HG03064 (cell line): Measurements from ENCODE around the gene SPDEF.

ENCODE experiments used
- ATAC-seq: cut with Tn5 transposase; IDR thresholded peaks from one replicate; pipeline ENCODE4 v1.9.1; 2021; ENCODE audit warnings: low read depth; ENCODE audit not compliant: unreplicated experiment

The SPDEF gene

DNA sequence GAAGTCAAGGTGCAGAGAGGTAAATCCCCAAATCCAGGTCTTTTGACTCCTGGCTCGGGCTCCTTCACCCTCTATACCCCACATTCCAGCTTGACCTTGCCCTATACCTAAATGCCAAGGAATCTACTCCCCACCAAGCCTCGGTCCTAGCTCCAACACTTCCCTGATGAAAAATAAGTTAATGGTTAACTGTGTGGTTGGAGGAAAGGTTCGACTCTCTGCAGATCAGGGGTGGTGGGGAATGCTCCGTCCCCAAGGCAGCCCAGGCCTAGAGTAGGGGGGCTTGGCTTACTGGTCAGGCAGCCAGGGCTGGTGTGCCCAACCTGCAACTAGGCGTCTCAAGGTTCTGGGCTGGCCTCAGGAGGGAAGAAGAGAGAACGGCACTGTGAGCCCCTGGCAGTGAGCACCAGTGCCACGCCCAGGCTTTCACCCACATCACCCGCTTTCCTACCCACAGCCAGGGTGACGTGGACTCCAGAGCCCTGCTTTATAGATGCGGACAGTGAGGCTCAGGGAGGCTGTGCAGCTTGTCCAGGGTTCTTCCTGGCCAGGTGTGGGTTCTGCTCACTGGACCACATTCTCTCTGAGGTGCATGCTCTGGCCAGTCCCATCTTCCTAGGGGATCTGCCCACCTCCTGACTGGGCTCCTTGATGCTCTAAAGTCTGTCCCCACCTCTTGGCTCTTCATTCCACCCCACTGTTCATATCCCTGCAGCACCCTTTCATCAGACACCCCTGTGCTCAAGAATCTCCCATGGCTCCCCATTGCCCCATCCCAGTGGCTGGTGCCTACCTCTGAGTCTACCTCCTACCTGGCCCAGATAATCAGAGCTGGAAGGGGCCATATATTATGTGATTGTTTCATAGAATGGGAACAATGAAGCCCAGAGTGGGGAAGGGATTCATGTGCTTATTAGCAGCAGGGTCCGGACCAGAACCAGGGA, 8.2 kb downstream of the SPDEF start:
- no peak for ATAC-seq

GRCh38 chr6:34546551-34547321, 9.4 kb downstream of the SPDEF start:
- no peak for ATAC-seq

- ATAC-seq: no peak
Measured at GRCh38 chr6:34544776-34545471, 11.2 kb downstream of the SPDEF start.

- no peak for ATAC-seq
Measured at GRCh38 chr6:34544052-34544604, 12.0 kb downstream of the SPDEF start.

- ATAC-seq: no peak
Measured at GRCh38 chr6:34543421-34543820, 12.7 kb downstream of the SPDEF start.

DNA sequence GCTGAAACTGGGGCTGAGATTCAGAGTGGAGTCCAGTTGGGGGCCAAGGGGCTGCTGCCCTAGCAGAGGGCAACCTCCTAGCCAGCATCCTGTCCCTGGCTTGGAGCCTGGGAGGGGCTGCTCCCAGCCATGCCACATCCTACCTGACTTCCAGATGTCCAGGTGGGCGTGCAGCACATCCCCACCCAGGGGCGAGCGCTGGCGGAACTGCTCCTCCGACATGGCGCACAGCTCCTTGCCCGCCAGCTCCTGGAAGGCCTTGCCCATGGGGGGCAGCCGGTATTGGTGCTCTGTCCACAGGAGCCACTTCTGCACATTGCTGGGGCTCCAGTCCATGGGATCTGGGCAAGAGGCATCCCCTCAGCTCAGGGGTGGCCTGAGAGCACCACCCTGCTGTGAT, 15.3 kb downstream of the SPDEF start:
- ATAC-seq: no peak

DNA sequence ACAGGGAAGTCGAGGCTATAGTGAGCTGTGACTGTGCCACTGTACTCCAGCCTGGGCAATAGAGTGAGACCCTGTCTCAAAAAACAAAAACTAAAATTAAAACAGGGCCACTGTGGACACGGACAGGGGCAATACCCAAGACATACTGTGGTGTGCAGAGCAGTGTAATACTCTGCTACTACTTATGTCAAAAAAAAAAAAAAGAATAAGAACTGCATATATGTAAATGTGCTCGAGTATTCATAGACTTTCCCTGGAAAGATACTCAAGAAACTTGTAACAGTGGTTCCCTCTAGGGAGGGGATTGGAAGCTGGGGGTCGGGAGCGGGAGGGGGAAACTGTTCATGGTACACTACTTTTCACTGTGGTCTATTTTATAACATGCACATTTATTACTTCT, 15.9 kb downstream of the SPDEF start:
- ATAC-seq: no peak

GRCh38 chr6:34539181-34539580, 16.9 kb downstream of the SPDEF start:
- ATAC-seq: no peak

DNA sequence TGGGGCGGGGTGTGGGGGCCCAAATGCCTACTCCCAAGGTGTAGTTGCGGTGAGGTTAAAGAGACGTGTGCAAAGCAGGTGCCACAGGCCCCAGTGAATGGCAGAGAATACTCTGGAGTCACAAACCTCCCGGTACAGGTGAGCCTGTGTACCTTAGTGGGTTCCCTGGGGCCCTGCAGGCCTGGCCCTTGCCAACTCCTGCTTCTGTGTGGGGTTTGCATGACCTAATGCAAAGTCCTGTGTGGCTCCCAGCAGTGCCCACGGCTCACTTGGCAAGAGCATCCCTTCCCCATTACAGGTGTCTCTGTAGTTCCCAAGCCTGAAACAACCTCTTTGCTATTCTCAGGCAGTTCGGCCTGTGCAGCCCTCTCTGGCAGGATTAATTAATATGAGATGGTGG, 17.5 kb downstream of the SPDEF start:
- ATAC-seq: no peak

DNA sequence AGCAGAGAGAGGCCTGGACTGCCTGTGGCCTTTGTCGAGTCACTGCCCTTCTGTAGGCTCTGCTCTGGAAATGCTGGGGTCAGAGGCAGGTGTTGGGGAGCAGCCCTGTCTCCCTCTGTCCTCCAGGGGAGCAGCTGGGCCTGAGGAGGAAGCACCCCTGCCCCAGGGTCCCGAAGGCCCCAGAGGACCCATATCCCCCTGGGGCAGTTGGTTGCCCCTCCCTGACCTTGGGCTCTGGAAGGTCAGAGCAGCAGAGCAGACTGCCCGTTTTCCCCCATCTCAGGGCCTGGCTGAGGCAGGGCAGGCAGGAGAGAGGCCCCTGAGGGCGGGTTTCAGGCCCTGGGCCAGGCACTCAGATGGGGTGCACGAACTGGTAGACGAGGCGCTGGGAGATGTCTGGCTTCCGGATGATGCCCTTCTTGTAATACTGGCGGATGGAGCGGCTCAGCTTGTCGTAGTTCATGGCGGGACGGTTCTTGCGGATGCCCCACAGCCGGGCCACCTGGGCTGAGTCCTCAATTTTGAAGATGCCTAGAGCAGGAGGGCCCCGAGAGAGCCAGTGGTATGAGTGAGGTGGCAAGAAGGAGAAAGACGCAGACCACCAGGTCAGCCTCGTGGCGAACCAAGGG, 18.1 kb downstream of the SPDEF start:
- ATAC-seq: no peak

GRCh38 chr6:34536959-34537848, 18.9 kb downstream of the SPDEF start:
- ATAC-seq: no peak

DNA sequence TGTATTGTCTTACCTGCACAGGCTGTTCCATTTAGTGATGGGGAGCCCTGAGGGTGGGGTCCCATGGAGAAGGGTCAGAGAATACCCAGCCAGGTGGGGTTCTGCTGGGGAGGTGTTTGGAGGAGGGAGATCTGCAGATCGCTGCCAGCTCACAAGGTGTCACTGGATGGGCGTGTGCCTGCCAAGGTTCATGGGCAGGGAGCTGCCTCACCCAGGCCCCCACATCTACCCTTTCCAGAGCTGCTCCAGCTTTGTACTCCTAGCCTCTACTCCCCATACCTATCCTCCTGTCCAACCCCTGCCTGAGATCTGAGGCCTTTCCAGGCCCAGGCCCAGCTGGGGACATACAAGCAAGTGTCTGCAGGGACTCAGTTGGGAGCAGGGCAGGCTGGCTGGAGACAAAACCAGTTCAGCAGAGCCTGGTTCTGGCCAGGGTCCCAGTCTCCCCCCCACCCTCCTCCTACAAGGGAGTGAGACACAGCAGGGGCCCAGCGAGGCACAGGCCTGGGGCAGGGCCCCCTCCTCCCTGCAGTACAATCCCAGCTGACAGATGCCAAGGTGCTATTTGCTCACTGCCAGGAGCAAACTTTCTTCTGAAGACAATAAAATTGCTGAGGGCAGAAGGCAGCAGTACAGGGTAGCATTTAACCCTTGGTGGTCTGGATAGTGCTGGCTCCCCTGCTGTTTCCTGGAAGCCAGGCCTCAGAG, 19.7 kb downstream of the SPDEF start:
- no peak for ATAC-seq

DNA sequence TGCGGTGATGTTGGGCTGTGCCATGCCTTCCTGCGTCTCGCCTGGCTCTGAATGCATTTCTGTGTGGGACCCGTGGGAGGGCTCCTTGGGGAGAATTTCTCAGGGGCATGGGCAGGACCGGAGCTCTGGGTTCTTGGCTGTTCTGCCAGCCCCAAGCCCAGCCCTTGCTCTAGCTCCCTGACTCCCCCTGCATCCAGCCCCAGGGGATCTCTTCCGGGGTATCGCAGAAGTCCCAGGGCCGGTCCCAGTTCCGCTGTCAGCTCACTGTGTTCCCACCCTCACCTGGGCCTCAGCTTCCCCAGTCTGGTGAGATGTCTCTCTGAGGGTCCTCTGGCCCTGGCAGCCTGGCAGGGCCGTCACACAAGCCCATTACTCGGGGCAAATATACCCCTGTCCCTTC, 20.5 kb downstream of the SPDEF start:
- ATAC-seq: no peak

- no peak for ATAC-seq
Measured at GRCh38 chr6:34535199-34535598, 20.9 kb downstream of the SPDEF start.

GRCh38 chr6:34534656-34535055, 21.5 kb downstream of the SPDEF start:
- ATAC-seq: no peak

DNA sequence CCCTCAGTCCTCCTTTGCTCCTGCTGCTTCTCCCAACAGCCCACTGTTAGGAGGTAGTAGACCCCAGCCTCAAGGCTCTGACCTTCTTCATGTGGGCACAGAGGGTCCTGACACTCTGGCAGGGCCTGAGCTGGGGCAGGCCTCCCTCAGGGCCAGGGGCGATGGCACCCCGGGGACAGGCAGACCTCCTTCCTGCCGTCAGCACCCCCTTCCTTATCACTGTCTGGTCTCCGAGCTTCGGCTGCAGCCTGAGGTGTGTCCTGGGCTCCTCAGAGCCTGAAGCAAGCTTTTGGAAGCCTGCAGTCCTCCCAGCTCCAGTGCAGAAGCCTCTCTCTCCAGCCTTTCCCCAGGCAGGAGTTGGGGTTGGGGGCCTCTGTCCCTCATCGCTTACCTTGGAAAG, 22.0 kb downstream of the SPDEF start:
- ATAC-seq: no peak

GRCh38 chr6:34532230-34532629, 23.9 kb downstream of the SPDEF start:
- ATAC-seq: no peak

GRCh38 chr6:34531580-34532201, 24.4 kb downstream of the SPDEF start:
- ATAC-seq: no peak
